Activated CD8-positive, alpha-beta memory T cell treated with anti-CD3 and anti-CD28 coated beads, Interleukin-2, amount 50 U/mL, for 1 hour (primary cell): ENCODE measurements around the gene MIB1.
"Not testable (repeated sequence)": the region's sequence is repeated elsewhere in the genome, so short reads cannot be mapped to it uniquely, and the experiment has no call there.

Experiments
- DNase-seq: peaks from one replicate; pipeline ENCODE4 v3.0.0-alpha.2; 2020; ENCODE audit errors: extremely low read depth

Gene MIB1

GRCh38 chr18:21740538-21741311, at the start of gene MIB1:
Gene MIB1 (plus strand): TSS chr18:21740792. CDS start chr18:21741584, 792 bp downstream.
- DNase-seq = peak; percentile 93

DNA sequence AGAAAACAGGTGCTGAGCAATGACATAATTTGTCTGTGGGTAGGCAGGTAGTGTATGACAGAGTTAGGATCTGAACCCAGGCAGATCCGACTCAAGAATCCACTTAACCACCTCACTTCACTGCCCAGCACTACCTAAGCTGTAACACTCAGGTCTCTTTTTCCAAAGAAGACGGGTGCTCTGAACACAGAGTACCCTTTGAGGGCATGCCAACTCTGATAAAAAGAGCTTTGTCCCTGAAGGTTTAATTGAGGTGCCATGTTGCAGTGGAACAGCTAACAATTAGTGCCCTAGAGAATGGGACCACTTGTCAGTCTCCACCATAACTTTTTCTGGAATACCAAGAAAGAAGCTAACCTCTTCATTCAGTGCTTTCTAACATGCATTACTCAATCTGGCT, 47.3 kb upstream of the MIB1 start:
- DNase-seq = no peak

DNA sequence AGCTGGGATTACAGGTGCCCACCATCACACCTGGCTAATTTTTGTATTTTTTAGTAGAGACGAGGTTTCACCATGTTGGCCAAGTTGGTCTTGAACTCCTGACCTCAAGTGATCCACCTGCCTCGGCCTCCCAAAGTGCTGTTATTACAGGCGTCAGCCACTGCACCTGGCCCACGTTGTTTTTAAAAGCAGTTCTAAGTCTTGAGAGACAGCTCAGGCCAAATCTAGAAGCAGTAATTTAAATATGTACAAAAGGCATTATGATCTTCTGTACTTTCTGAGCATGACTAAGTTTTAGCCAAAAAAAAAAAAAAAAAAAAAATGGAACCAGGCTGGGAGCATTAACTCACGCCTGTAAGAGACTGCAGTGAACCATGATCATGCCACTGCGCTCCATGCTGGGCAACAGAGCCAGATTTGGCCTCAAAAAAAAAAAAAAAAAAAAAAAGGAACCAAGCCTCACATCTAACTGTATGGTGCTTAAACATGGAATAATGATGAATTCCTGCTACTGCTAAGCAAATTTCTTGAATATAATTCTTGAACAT, 40.0 kb upstream of the MIB1 start:
- DNase-seq = no peak

GRCh38 chr18:21701621-21702020, 39.0 kb upstream of the MIB1 start:
- DNase-seq = no peak

DNA sequence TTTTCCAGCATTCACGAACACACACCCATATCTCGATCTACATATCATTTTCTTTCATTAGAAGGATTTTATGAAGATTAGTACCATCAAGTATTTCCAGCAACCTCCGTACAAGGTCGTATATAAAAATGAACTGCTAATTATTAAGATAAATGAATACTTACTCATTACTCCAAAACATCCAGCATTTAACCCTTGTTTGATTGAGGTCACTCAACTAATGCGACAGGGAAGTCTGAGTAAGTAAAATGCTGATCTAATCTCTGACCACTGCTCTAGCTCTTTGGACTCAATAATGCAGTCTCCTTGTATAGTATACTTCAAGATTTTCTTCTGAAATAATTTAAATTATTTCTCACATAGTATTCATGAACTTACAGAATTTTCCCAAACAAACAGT, 38.0 kb upstream of the MIB1 start:
- DNase-seq = no peak

DNA sequence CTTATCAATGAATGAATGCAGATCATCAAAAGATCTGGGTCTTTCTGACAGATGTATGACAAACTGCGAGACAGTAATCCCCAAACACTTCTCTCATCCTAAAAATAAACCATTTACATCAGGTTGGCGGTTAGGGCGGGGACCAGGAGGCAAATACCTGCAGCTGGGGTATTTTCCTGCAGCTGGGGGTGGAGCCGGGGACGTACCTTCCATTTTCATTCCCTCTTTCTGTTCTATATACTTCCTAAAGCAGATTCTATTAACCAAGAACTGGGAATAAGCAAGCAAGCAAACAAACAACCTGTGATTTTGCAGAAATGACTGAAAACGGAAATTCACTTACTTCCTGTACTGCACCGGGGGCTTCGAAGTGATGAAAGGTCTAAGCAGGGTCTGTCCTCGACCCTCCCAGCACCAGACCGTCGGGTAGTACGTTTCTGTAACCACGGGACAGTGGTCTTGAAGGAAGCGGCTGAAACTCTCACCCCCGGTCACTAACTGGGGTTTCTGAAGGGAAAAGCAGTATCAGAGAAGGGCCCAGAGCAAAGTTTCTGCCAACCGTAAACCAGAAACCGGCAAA, 37.3 kb upstream of the MIB1 start:
- no peak for DNase-seq

- DNase-seq = peak; percentile 71
Observed at GRCh38 chr18:21704603-21705364, 35.8 kb upstream of the MIB1 start, which contains the start of gene ABHD3. Gene ABHD3 (minus strand): TSS chr18:21704774. CDS start chr18:21704665, 109 bp downstream.

- no peak for DNase-seq
Observed at GRCh38 chr18:21706386-21706865, 34.2 kb upstream of the MIB1 start.

DNA sequence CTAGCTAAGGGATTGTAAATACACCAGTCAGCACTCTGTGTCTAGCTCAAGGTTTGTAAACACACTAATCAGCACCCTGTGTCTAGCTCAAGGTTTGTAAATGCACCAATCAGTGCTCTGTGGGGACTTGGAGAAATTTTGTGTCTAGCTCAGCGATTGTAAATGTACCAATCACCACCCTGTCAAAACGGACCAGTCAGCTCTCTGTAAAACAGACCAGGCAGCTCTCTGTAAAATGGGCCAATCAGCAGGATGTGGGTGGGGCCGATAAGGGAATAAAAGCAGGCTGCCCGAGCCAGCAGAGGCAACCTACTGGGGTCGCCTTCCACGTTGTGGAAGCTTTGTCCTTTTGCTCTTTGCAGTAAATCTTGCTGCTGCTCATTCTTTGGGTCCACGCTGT, 33.5 kb upstream of the MIB1 start:
- DNase-seq = not testable (repeated sequence)

- DNase-seq = no peak
Observed at GRCh38 chr18:21714474-21714873, 26.1 kb upstream of the MIB1 start.

GRCh38 chr18:21722687-21723086, 17.9 kb upstream of the MIB1 start:
- DNase-seq = no peak

DNA sequence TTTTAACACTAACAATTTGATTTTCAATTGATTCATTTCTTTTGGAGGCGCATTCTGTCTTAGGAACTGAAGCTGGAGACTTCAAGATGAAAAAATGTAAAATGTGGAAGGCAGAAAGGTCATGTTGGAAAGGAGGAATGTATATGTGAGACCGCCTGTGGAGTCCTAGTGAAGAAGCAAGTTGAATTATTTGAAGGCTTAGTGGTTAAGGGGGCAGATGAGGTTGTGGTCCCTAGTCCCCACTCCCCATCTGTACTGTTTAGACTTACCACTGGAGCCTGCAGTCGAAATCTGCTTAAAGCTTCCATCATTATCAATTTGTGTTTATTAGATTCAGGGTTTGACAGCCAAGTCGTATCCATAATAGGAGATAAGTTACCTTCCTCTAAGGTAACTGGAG, 15.4 kb upstream of the MIB1 start:
- no peak for DNase-seq

- no peak for DNase-seq
Observed at GRCh38 chr18:21727702-21728101, 12.9 kb upstream of the MIB1 start.

- DNase-seq = no peak
Observed at GRCh38 chr18:21733011-21733410, 7.6 kb upstream of the MIB1 start.

DNA sequence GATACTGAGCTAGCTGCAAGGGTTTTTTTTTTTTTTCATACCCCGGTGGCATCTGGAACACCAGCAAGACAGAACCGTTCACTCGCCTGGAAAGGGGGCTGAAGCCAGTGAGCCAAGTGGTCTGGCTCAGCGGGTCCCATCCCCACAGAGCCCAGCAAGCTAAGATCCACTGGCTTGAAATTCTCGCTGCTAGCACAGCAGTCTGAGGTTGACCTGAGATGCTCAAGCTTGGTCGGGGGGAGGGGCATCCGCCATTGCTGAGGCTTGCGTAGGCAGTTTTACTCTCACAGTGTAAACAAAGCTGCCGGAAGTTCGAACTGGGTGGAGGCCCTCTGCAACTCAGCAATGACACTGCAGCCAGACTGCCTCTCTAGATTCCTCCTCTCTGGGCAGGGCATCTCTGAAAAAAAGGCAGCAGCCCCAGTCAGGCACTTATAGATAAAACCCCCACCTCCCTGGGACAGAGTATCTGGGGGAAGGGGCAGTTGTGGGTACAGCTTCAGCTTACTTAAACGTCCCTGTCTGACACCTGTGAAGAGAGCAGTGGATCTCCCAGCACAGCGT, 5.1 kb upstream of the MIB1 start:
- no peak for DNase-seq

DNA sequence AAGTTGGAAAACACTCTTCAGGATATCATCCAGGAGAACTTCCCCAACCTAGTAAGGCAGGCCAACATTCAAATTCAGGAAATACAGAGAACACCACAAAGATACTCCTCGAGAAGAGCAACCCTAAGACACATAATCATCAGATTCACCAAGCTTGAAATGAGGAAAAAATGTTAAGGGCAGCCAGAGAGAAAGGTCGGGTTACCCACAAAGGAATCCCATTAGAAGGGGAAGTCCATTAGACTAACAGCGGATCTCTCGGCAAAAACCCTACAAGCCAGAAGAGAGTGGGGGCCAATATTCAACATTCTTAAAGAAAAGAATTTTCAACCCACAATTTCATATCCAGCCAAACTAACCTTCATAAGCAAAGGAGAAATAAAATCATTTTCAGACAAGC, 3.7 kb upstream of the MIB1 start:
- not testable (repeated sequence) for DNase-seq

- DNase-seq = no peak
Observed at GRCh38 chr18:21739604-21740537, 721 bp upstream of the MIB1 start.

GRCh38 chr18:21741312-21741561, 645 bp downstream of the MIB1 start:
- DNase-seq = no peak

- no peak for DNase-seq
Observed at GRCh38 chr18:21741562-21742314, 1.1 kb downstream of the MIB1 start.

DNA sequence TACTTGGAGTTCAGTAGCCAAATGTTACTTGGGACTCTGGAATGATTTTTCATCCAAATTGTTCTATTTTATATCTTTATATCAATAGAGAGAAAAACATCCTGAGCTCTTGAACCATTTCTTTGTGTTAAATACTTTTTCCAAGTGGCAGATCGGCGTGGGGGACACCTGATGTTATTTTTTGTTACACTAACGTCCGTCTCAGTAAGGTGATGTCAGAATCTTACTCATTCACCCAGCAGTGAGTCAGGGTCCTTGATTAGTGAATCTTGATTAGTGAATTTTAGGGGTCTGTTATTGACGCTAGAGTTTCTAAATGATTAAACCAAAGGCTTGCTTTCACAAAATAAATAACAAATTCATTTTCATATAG, 1.7 kb downstream of the MIB1 start:
- DNase-seq = no peak
